HEK293 (cell line): ENCODE measurements around the gene TMEM184C.

ENCODE experiments used
- REST ChIP-seq: fragments of 450-650 bp; formaldehyde crosslinking; IDR thresholded peaks from 2 replicates; pipeline ENCODE4 v1.5.1; 2016; ENCODE audit warnings: missing biosample characterization, missing genetic modification characterization
- ZNF560 ChIP-seq: fragments of 450-650 bp; formaldehyde crosslinking; IDR thresholded peaks from 2 replicates; pipeline ENCODE4 v1.5.1; 2017; ENCODE audit warnings: missing biosample characterization, missing genetic modification characterization, borderline replicate concordance
- ZNF596 ChIP-seq: fragments of 450-650 bp; IDR thresholded peaks from 2 replicates; pipeline ENCODE4 v1.5.0; 2018; ENCODE audit warnings: missing biosample characterization, mild to moderate bottlenecking, missing genetic modification characterization, moderate library complexity

- no peak for TF ChIP-seq REST
- TF ChIP-seq ZNF596 (tag by site-specific recombination), result no peak
- no peak for TF ChIP-seq ZNF560 (tag by site-specific recombination)
Measured at GRCh38 chr4:147605499-147605898, 11.7 kb upstream of the TMEM184C start.
